Stomach (tissue), 4 donors: ENCODE data around the gene NFIC.

Source experiments
- CTCF ChIP-seq, 7 experiments: fragments of 450-650 bp in 4 of 7; fragments of 200-600 bp in 3 of 7; sonication (generic) in 3 of 7; IDR thresholded peaks; one replicate each; pipeline ENCODE4 v1.5.1; 2016 to 2019; ENCODE audit warnings: antibody characterized with exemption in 7 of 7, control low read depth in 2 of 7, mild to moderate bottlenecking in 1 of 7
- EP300 ChIP-seq: sonication (generic); formaldehyde crosslinking; IDR thresholded peaks from one replicate; pipeline ENCODE4 v1.6.1; 2017; ENCODE audit warnings: antibody characterized with exemption
- POLR2A ChIP-seq, 4 donors: fragments of 450-650 bp; IDR thresholded peaks; one replicate each; pipeline ENCODE4 v1.6.1; 2016; ENCODE audit warnings: antibody characterized with exemption in 4 of 4, control low read depth in 2 of 4, mild to moderate bottlenecking in 1 of 4, moderate library complexity in 1 of 4
- POLR2AphosphoS5 ChIP-seq, 3 donors: sonication (generic); formaldehyde crosslinking; IDR thresholded peaks; one replicate each; pipeline ENCODE4 v1.6.1; 2016; ENCODE audit warnings: antibody characterized with exemption in 3 of 3

GRCh38 chr19:3406571-3407111, 40.3 kb downstream of the NFIC start:
- TF ChIP-seq CTCF (IDR thresholded peaks at IDR 0.05) (no peak), POLR2AphosphoS5 (IDR thresholded peaks at IDR 0.05) (no peak), EP300 (no peak), POLR2A (IDR thresholded peaks at IDR 0.05) (no peak)
